ENCODE measurements around the gene CYP2W1.
A peak's percentile ranks its signal among the peaks of the same experiment; 100 is the strongest.

GRCh38 chr7:964401-965231, 18.4 kb upstream of the CYP2W1 start:
- TF ChIP-seq CTCF (IDR thresholded peaks at IDR 0.05; ENCODE audit: low read depth, low read length) (no peak), POLR2A (IDR thresholded peaks at IDR 0.05; ENCODE audit: extremely low read depth, insufficient read length) (peak; percentile 15), MYC (IDR thresholded peaks at IDR 0.05; ENCODE audit: low read depth, low read length) (no peak)
